ENCODE data around the gene DZIP3. TPM values are rescaled to one million over a fixed set of nuclear protein-coding genes. Genes with fewer than 3 reads are reported as not detected.

Gene DZIP3
- total and polyA plus RNA-seq, 9 donors, result 5.0 to 20.5 (median 13.0) TPM

DNA sequence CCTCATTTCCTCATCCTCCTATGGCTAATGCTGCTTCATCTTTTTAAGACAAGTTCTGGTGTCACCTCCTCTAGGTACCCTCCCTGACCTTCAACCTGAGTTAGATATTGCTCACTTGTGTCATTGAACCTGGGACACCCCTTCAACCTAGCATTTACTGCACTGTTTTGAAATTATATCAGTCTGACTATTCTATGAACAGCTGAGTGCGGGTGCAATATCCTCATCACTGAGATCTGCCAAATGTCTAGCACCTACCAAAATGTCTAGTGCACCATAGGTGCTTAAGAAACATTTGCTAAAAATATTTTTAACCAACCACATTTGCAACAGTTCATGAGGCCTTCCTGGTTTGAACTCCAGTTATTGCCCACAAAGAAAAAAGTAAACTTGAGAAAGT is 133.2 kb downstream of the DZIP3 start:
- Histone ChIP-seq H3K4me1 (ENCODE audit: insufficient read depth) (no peaks in the 10 kb centered on the region), H3K9me3 (no peaks in the 10 kb centered on the region), H3K36me3 (no peaks in the 10 kb centered on the region), H3K27me3 (no peaks in the 10 kb centered on the region), H3K4me3 (no peak overlapping the region), H3K27ac (no peak overlapping the region)
- intact Hi-C loops (cut with DNase I), result no loop called here
- TF ChIP-seq EP300 (IDR thresholded peaks at IDR 0.05), result no peak
- TF ChIP-seq CTCF (IDR thresholded peaks at IDR 0.05), result no peak
- no peak for TF ChIP-seq POLR2A (IDR thresholded peaks at IDR 0.05)
- 94 to 97% (median 95%) methylated on average over 1 of the region's 1 CpG for WGBS, 3 donors
- no peak for DNase-seq

GRCh38 chr3:108724101-108724500 is 134.6 kb downstream of the DZIP3 start:
- no peaks in the 10 kb centered on the region for H3K27me3 ChIP-seq
- no peaks in the 10 kb centered on the region for H3K9me3 ChIP-seq
- intact Hi-C loops (cut with DNase I), result no loop called here
- H3K27ac ChIP-seq, result no peak overlapping the region
- H3K4me3 ChIP-seq, result no peak overlapping the region
- no peaks in the 10 kb centered on the region for H3K36me3 ChIP-seq
- TF ChIP-seq CTCF (IDR thresholded peaks at IDR 0.05) (no peak), POLR2A (IDR thresholded peaks at IDR 0.05) (no peak), EP300 (IDR thresholded peaks at IDR 0.05) (no peak)
- WGBS, 3 donors, result 64 to 72% (median 71%) methylated on average over 4 of the region's 4 CpGs
- H3K4me1 ChIP-seq (ENCODE audit: insufficient read depth), result no peaks in the 10 kb centered on the region
- DNase-seq, result no peak

- Histone ChIP-seq H3K27me3 (no peaks in the 10 kb centered on the region), H3K4me1 (ENCODE audit: insufficient read depth) (no peaks in the 10 kb centered on the region), H3K9me3 (no peaks in the 10 kb centered on the region), H3K4me3 (no peak overlapping the region), H3K36me3 (no peaks in the 10 kb centered on the region), H3K27ac (no peak overlapping the region)
- TF ChIP-seq CTCF (IDR thresholded peaks at IDR 0.05), result no peak
- TF ChIP-seq EP300 (IDR thresholded peaks at IDR 0.05), result no peak
- TF ChIP-seq POLR2A (IDR thresholded peaks at IDR 0.05), result no peak
- intact Hi-C loops (cut with DNase I), result no loop called here
- DNase-seq, result no peak
Observed at GRCh38 chr3:108728105-108728504, 138.6 kb downstream of the DZIP3 start.

GRCh38 chr3:108728934-108729333 is 139.4 kb downstream of the DZIP3 start:
- TF ChIP-seq POLR2A (IDR thresholded peaks at IDR 0.05) (no peak), CTCF (IDR thresholded peaks at IDR 0.05) (no peak)
- WGBS, 3 donors, result 53 to 71% (median 54%) methylated on average over 1 of the region's 1 CpG
- no peak overlapping the region for H3K27ac ChIP-seq
- no peaks in the 10 kb centered on the region for H3K4me1 ChIP-seq (ENCODE audit: insufficient read depth)
- no peak for DNase-seq
- H3K36me3 ChIP-seq, result no peaks in the 10 kb centered on the region
- intact Hi-C loops (cut with DNase I), result no loop called here
- H3K27me3 ChIP-seq, result no peaks in the 10 kb centered on the region
- no peaks in the 10 kb centered on the region for H3K9me3 ChIP-seq
- no peak overlapping the region for H3K4me3 ChIP-seq

GRCh38 chr3:108736821-108737220 is 147.3 kb downstream of the DZIP3 start:
- H3K27me3 ChIP-seq, result no peaks in the 10 kb centered on the region
- no peaks in the 10 kb centered on the region for H3K4me1 ChIP-seq (ENCODE audit: insufficient read depth)
- DNase-seq, result no peak
- H3K27ac ChIP-seq, result no peak overlapping the region
- no peak overlapping the region for H3K4me3 ChIP-seq
- intact Hi-C loops (cut with DNase I), result no loop called here
- H3K36me3 ChIP-seq, result no peaks in the 10 kb centered on the region
- 65 to 74% (median 65%) methylated on average over 6 of the region's 6 CpGs for WGBS, 3 donors
- H3K9me3 ChIP-seq, result no peaks in the 10 kb centered on the region
- TF ChIP-seq EP300 (IDR thresholded peaks at IDR 0.05) (no peak), CTCF (IDR thresholded peaks at IDR 0.05) (no peak), POLR2A (IDR thresholded peaks at IDR 0.05) (no peak)
